ENCODE data around the gene SCAF8. TPM values are rescaled to one million over a fixed set of nuclear protein-coding genes. Genes with fewer than 3 reads are reported as not detected.

The SCAF8 gene, protein sequence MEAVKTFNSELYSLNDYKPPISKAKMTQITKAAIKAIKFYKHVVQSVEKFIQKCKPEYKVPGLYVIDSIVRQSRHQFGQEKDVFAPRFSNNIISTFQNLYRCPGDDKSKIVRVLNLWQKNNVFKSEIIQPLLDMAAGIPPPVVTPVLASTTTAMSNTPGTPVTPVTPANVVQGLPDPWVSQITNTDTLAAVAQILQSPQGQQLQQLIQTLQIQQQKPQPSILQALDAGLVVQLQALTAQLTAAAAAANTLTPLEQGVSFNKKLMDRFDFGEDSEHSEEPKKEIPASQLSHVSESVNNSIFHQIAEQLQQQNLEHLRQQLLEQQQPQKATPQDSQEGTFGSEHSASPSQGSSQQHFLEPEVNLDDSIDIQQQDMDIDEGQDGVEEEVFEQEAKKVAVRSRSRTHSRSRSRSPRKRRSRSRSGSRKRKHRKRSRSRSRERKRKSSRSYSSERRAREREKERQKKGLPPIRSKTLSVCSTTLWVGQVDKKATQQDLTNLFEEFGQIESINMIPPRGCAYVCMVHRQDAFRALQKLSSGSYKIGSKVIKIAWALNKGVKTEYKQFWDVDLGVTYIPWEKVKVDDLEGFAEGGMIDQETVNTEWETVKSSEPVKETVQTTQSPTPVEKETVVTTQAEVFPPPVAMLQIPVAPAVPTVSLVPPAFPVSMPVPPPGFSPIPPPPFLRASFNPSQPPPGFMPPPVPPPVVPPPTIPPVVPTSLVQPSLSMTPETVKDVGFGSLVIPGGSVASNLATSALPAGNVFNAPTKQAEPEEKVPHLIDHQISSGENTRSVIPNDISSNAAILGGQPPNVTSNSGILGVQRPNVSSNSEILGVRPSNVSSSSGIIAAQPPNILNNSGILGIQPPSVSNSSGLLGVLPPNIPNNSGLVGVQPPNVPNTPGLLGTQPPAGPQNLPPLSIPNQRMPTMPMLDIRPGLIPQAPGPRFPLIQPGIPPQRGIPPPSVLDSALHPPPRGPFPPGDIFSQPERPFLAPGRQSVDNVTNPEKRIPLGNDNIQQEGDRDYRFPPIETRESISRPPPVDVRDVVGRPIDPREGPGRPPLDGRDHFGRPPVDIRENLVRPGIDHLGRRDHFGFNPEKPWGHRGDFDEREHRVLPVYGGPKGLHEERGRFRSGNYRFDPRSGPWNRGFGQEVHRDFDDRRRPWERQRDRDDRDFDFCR (N-terminal part only)
- 10 to 100 TPM; 59.9 to 60.5 TPM for total RNA-seq
- polyA plus RNA-seq: 10 to 100 TPM in 1 of 2 donors, 1 to 10 TPM in 1; 4.5 to 20.5 TPM

DNA sequence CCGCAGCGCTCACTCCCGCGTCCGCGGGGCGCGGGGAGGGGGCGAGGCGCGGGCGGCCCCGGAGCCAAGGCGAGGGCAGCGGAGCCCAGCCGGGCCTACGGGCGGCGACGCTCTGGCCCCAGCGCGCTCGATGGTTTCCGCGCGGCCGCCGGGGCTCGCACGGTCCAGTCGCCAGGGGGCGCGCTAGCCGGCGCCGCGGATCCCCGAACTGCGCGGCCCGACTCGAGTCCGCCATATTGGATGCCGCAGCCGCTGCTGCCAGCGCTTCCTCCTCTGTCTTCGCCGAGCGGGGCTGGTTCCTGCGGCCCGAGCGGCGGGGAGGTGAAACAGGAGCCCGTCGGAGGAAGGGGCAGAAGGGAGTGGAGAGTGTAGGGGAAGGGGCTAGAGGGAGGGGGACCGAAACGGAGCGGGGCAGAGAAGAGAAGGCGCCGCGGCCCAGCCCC, at the start of gene SCAF8:
Gene SCAF8, plus strand, starts transcription at position 234 of the 443 bp plus-strand sequence. CDS start 485 bp downstream, outside the sequence.
- DNase-seq: peak; percentile 77 to 93 (median 88)
- no peaks in the 10 kb centered on the region for H3K9me3 ChIP-seq (ENCODE audit: control insufficient read depth in 1 of 2, low read length in 2 of 2)
- Mint-ChIP-seq H3K27ac (peak within 1 kb of the TSS; percentile 82 to 98 (median 95)), H3K36me3 (peaks cover 3 to 12% of the 10 kb centered on the region in 2 donors), H3K4me1 (peaks cover 27 to 48% (median 37%) of the 10 kb centered on the region in 4 donors), H3K9me3 (no peaks in the 10 kb centered on the region), H3K4me3 (peak within 1 kb of the TSS; percentile 87 to 95 (median 90)), H3K27me3 (no peaks in the 10 kb centered on the region)
- ChIA-PET CTCF (ENCODE audit: partially characterized antibody) (no interaction called here), POLR2A (ENCODE audit: partially characterized antibody) (interaction anchor here (1.5 to 1.8 kb wide), 2 partner anchors 14 to 438 kb away, joined by 3 to 5 read pairs; no protein-coding TSS in a partner anchor)
- peaks cover 46% of the 10 kb centered on the region for H3K4me1 ChIP-seq (ENCODE audit: insufficient read depth, low read length)
- H3K36me3 ChIP-seq (ENCODE audit: insufficient read depth, low read length): no peaks in the 10 kb centered on the region
- no peaks in the 10 kb centered on the region for H3K27me3 ChIP-seq (ENCODE audit: insufficient read depth, low read length)
- intact Hi-C loops (cut with micrococcal nuclease): loop anchor here (1.0 to 10.0 kb wide), 6 partner anchors 58 to 1728 kb away; partner anchors contain the start of genes MTRF1L and TFB1M
- H3K4me3 ChIP-seq (ENCODE audit: low read length in 2 of 2): peak within 1 kb of the TSS; percentile 63 to 68
- peak within 1 kb of the TSS; percentile 91 for H3K27ac ChIP-seq (ENCODE audit: low read depth, low read length)

DNA sequence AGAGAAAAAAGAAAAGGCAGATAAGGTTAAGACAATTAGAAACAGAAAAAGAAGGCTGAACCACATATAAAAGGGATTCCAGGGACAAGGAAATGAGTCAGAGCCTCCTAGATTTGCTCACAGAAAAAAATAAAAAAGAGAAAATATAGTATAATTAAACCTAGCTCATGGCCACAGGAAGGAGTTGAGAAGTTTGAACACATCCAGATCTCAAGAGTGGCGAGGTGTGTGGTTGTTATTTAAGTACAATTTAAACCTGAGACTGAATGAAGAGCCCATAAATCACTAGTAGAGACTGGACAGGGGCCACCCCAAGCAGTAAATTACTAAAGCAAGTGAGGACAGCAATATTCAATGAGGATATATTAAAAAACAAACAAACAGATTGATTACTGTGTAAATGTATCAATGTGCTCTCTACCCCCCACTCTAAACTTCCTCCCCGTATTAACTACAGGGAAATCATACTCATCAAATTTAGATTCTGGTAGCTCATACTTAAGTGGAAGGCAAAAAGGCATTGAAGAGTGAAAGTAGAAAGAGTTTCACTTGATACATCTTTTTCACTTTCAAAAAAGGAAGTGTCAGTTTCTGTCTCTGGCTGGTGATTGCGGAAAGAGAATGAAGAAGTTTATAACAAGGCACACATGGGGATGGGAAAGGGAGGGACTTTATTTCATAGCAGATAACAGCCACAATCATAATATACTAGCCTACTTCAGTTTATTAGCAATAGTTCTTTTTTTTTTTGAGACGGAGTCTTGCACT, 49.3 kb upstream of the SCAF8 start:
- H3K36me3 ChIP-seq (ENCODE audit: insufficient read depth, low read length): no peaks in the 10 kb centered on the region
- CTCF ChIA-PET (ENCODE audit: partially characterized antibody): interaction anchor here (3.2 kb wide), 1 partner anchor 9 kb away, joined by 16 read pairs; no protein-coding TSS in a partner anchor
- no peaks in the 10 kb centered on the region for H3K9me3 ChIP-seq (ENCODE audit: control insufficient read depth in 1 of 2, low read length in 2 of 2)
- H3K4me3 ChIP-seq (ENCODE audit: low read length in 2 of 2): no peak overlapping the region
- Mint-ChIP-seq H3K4me1 (peaks cover 6 to 11% (median 7%) of the 10 kb centered on the region in 4 donors), H3K4me3 (peak overlapping the region in 3 of 8 donors; percentile 1 to 29 (median 11)), H3K27ac (peak overlapping the region in 5 of 7 donors; percentile 36 to 76 (median 53)), H3K27me3 (no peaks in the 10 kb centered on the region), H3K36me3 (no peaks in the 10 kb centered on the region), H3K9me3 (no peaks in the 10 kb centered on the region)
- intact Hi-C loops (cut with micrococcal nuclease): no loop called here
- no peak overlapping the region for H3K27ac ChIP-seq (ENCODE audit: low read depth, low read length)
- DNase-seq: no peak
- no peaks in the 10 kb centered on the region for H3K27me3 ChIP-seq (ENCODE audit: insufficient read depth, low read length)
- peaks cover 7% of the 10 kb centered on the region for H3K4me1 ChIP-seq (ENCODE audit: insufficient read depth, low read length)
- POLR2A ChIA-PET (ENCODE audit: partially characterized antibody): no interaction called here

DNA sequence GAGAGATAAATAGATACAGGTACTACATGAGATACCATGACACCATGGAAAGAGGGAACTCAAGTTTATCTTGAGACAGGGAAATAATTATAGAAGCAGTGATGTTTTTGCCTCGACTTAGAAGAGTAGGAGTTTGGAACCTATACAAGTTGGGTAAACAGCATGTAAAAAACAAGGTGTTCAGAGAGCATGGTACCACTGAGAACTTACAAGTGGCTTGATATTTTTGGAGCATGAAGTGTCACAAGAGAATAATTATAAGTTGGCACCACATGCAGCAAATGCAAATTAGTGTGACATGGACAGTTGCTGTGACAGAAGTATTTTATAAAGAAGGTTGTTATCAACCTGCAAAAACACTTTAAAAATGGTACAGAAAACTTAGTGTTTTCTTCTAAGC, 47.1 kb upstream of the SCAF8 start:
- Histone ChIP-seq H3K36me3 (ENCODE audit: insufficient read depth, low read length) (no peaks in the 10 kb centered on the region), H3K9me3 (ENCODE audit: control insufficient read depth in 1 of 2, low read length in 2 of 2) (no peaks in the 10 kb centered on the region), H3K27me3 (ENCODE audit: insufficient read depth, low read length) (no peaks in the 10 kb centered on the region), H3K27ac (ENCODE audit: low read depth, low read length) (no peak overlapping the region), H3K4me3 (ENCODE audit: low read length in 2 of 2) (no peak overlapping the region), H3K4me1 (ENCODE audit: insufficient read depth, low read length) (peaks cover 7% of the 10 kb centered on the region)
- intact Hi-C loops (cut with micrococcal nuclease): no loop called here
- ChIA-PET CTCF (ENCODE audit: partially characterized antibody) (no interaction called here), POLR2A (ENCODE audit: partially characterized antibody) (no interaction called here)
- DNase-seq: no peak
- no peaks in the 10 kb centered on the region for H3K27me3 Mint-ChIP-seq
- H3K36me3 Mint-ChIP-seq: no peaks in the 10 kb centered on the region
- peaks cover 6 to 11% (median 7%) of the 10 kb centered on the region in 4 donors for H3K4me1 Mint-ChIP-seq
- no peak overlapping the region for H3K4me3 Mint-ChIP-seq
- H3K9me3 Mint-ChIP-seq: no peaks in the 10 kb centered on the region
- no peak overlapping the region for H3K27ac Mint-ChIP-seq

DNA sequence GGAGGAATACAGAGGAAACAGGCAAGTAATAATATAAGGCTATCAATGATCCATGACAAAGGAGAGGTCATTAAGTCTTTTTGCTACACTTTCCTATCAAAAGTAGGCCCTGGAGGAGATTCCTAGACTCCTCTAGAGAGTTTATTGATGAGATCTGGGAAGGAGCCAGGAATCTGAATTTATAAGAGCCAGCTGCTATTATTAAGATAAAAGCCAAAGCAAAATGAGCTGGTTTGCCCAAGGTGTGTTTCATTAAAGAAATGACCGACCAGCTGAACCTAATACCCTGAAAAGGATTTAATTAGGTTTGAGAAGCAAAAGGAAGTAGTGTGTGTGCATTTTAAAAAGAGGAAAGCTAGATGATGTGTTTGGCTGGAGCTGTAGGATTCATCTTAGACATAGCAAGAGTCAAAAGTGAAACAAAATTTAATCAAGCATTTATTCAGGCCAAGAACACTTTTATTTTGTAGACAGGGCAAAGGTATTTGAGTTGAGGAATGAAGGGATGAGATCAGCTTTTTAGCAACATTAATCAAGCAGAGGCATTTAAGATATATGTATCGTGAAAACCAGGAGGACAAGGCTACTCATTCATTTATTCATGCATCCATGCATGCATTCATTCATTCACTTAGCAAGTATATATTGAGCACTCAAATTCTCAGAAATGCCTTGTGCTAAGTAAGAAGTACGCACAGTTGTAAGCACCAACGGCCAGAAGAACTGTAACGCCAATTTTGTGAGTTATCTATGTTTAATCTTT, 43.5 kb upstream of the SCAF8 start:
- no peaks in the 10 kb centered on the region for H3K36me3 Mint-ChIP-seq
- CTCF ChIA-PET (ENCODE audit: partially characterized antibody): interaction anchor here (2.8 kb wide), 1 partner anchor 15 kb away, joined by 23 read pairs; no protein-coding TSS in a partner anchor
- H3K27me3 ChIP-seq (ENCODE audit: insufficient read depth, low read length): no peaks in the 10 kb centered on the region
- no peak overlapping the region for H3K27ac ChIP-seq (ENCODE audit: low read depth, low read length)
- H3K9me3 Mint-ChIP-seq: no peaks in the 10 kb centered on the region
- no peak overlapping the region for H3K4me3 Mint-ChIP-seq
- intact Hi-C loops (cut with micrococcal nuclease): no loop called here
- H3K36me3 ChIP-seq (ENCODE audit: insufficient read depth, low read length): no peaks in the 10 kb centered on the region
- POLR2A ChIA-PET (ENCODE audit: partially characterized antibody): no interaction called here
- no peaks in the 10 kb centered on the region for H3K9me3 ChIP-seq (ENCODE audit: control insufficient read depth in 1 of 2, low read length in 2 of 2)
- no peak for DNase-seq
- H3K4me1 Mint-ChIP-seq: no peaks in the 10 kb centered on the region
- no peaks in the 10 kb centered on the region for H3K4me1 ChIP-seq (ENCODE audit: insufficient read depth, low read length)
- no peak overlapping the region for H3K4me3 ChIP-seq (ENCODE audit: low read length in 2 of 2)
- H3K27ac Mint-ChIP-seq: no peak overlapping the region
- no peaks in the 10 kb centered on the region for H3K27me3 Mint-ChIP-seq

DNA sequence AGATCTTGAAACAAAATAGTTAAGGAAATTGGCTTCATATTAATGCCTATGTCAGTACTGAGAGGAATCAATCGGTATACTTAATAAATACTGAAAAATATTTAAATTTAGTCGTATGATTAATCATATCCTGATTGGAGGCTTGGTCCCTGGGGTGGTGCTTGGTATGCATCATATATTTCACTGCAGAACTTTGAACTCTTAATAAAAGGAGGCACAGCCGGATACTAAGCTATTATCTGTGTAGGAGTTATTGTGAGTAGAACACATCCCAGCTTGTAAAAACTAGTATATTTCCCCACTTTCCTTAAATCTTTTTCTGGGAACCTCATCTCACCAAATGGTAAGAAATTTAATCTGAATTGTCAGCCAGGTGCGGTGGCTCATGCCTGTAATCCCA, 42.4 kb upstream of the SCAF8 start:
- Mint-ChIP-seq H3K27me3 (no peaks in the 10 kb centered on the region), H3K4me1 (no peaks in the 10 kb centered on the region), H3K4me3 (no peak overlapping the region), H3K27ac (no peak overlapping the region), H3K36me3 (no peaks in the 10 kb centered on the region), H3K9me3 (no peaks in the 10 kb centered on the region)
- no peak overlapping the region for H3K4me3 ChIP-seq (ENCODE audit: low read length in 2 of 2)
- H3K27me3 ChIP-seq (ENCODE audit: insufficient read depth, low read length): no peaks in the 10 kb centered on the region
- POLR2A ChIA-PET (ENCODE audit: partially characterized antibody): no interaction called here
- intact Hi-C loops (cut with micrococcal nuclease): no loop called here
- no peak overlapping the region for H3K27ac ChIP-seq (ENCODE audit: low read depth, low read length)
- H3K36me3 ChIP-seq (ENCODE audit: insufficient read depth, low read length): no peaks in the 10 kb centered on the region
- no peaks in the 10 kb centered on the region for H3K9me3 ChIP-seq (ENCODE audit: control insufficient read depth in 1 of 2, low read length in 2 of 2)
- no peak for DNase-seq
- no peaks in the 10 kb centered on the region for H3K4me1 ChIP-seq (ENCODE audit: insufficient read depth, low read length)
- CTCF ChIA-PET (ENCODE audit: partially characterized antibody): interaction anchor here (2.8 kb wide), 1 partner anchor 16 kb away, joined by 23 read pairs; no protein-coding TSS in a partner anchor

DNA sequence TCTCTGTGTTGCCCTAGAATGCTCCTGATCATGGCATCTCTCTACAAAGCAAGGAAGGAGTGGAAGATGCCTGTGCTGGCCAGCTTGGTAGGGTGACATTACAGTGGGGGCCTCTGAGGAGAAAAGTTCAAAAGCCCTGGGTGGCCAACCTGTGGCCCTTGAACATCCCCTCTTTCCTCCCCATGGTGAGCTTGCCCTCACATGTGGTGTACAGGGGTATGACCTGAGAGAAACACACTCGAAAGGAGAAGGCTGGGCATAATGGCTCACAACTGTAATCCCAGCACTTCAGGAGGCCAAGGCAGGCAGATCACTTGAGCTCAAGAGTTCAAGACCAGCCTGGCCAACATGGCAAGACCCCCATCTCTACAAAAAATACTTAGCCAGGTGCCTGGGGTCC, 36.6 kb upstream of the SCAF8 start:
- intact Hi-C loops (cut with micrococcal nuclease): no loop called here
- ChIA-PET POLR2A (ENCODE audit: partially characterized antibody) (no interaction called here), CTCF (ENCODE audit: partially characterized antibody) (interaction anchor here (1.6 kb wide), 1 partner anchor 21 kb away, joined by 7 read pairs; no protein-coding TSS in a partner anchor)

More for the DNA sequence above, 36.6 kb upstream of the SCAF8 start:
- Mint-ChIP-seq H3K27ac (no peak overlapping the region), H3K27me3 (peaks cover 0 to under 1% of the 10 kb centered on the region in 2 donors), H3K36me3 (no peaks in the 10 kb centered on the region), H3K9me3 (no peaks in the 10 kb centered on the region), H3K4me1 (no peaks in the 10 kb centered on the region), H3K4me3 (no peak overlapping the region)
- no peaks in the 10 kb centered on the region for H3K27me3 ChIP-seq (ENCODE audit: insufficient read depth, low read length)
- H3K27ac ChIP-seq (ENCODE audit: low read depth, low read length): no peak overlapping the region
- no peak for DNase-seq
- no peaks in the 10 kb centered on the region for H3K36me3 ChIP-seq (ENCODE audit: insufficient read depth, low read length)
- H3K4me1 ChIP-seq (ENCODE audit: insufficient read depth, low read length): no peaks in the 10 kb centered on the region
- no peak overlapping the region for H3K4me3 ChIP-seq (ENCODE audit: low read length in 2 of 2)
- H3K9me3 ChIP-seq (ENCODE audit: control insufficient read depth in 1 of 2, low read length in 2 of 2): no peaks in the 10 kb centered on the region
